OCI-LY7 (cell line): Measurements from ENCODE around the gene KTN1. TPM values are rescaled to one million over a fixed set of nuclear protein-coding genes. Genes with fewer than 3 reads are reported as not detected.

Experiments
- BruUV-seq: library from RNA; stranded (reverse); fragments of 400-500 nt; replicated peaks from 2 replicates; lab custom pipeline; 2021; lab: Mats Ljungman, UMichigan
- CTCF ChIA-PET: fragments of 300-600 bp; sonication (Branson Sonifier 250); formaldehyde crosslinking; loops from one replicate; lab custom pipeline; 2022; ENCODE audit warnings: antibody characterized with exemption; ENCODE audit not compliant: unreplicated experiment; lab: Charles Lee
- POLR2A ChIA-PET: fragments of 300-600 bp; sonication (Branson Sonifier 250); formaldehyde crosslinking; loops from one replicate; lab custom pipeline; 2022; ENCODE audit warnings: antibody characterized with exemption; lab: Charles Lee
- DNase-seq: peaks from one replicate; pipeline ENCODE4 v3.0.0-alpha.2; 2015; ENCODE audit warnings: low spot score
- H2AFZ ChIP-seq: fragments of 200-600 bp; sonication (generic), shearing (Covaris generic); 2 replicates; pipeline ENCODE4 v1.6.1; 2014; ENCODE audit warnings: mild to moderate bottlenecking, antibody characterized with exemption, low read length, moderate library complexity
- H3K27ac ChIP-seq: fragments of 200-600 bp; sonication (generic); 2 replicates; pipeline ENCODE4 v1.5.1; 2014; ENCODE audit warnings: mixed run types, low read depth, mild to moderate bottlenecking, moderate library complexity, low read length, inconsistent platforms; ENCODE audit not compliant: poor library complexity, severe bottlenecking
- H3K36me3 ChIP-seq: fragments of 200-600 bp; sonication (generic); 2 replicates; pipeline ENCODE4 v1.6.1; 2014; ENCODE audit warnings: mild to moderate bottlenecking, antibody characterized with exemption, low read length, moderate library complexity, mixed read lengths; ENCODE audit not compliant: insufficient read depth
- H3K4me1 ChIP-seq: fragments of 200-600 bp; sonication (generic); 2 replicates; pipeline ENCODE4 v1.5.1; 2014; ENCODE audit warnings: mild to moderate bottlenecking, low read length; ENCODE audit not compliant: insufficient read depth, poor library complexity, severe bottlenecking
- H3K4me2 ChIP-seq: fragments of 200-600 bp; sonication (generic); 2 replicates; pipeline ENCODE4 v1.6.1; 2014; ENCODE audit warnings: mild to moderate bottlenecking, low read length
- H3K4me3 ChIP-seq: fragments of 200-600 bp; sonication (generic); 2 replicates; pipeline ENCODE4 v1.5.1; 2014; ENCODE audit warnings: mild to moderate bottlenecking, low read depth, low read length; ENCODE audit not compliant: poor library complexity, severe bottlenecking
- H3K79me2 ChIP-seq: fragments of 200-600 bp; sonication (generic); 2 replicates; pipeline ENCODE4 v1.6.1; 2016; ENCODE audit warnings: low read depth, mild to moderate bottlenecking, low read length, moderate library complexity, mixed read lengths; ENCODE audit not compliant: insufficient read depth
- H3K9me2 ChIP-seq: fragments of 200-600 bp; sonication (generic); 2 replicates; pipeline ENCODE4 v1.6.1; 2016; ENCODE audit warnings: mild to moderate bottlenecking, low read length, mixed read lengths; ENCODE audit not compliant: insufficient read depth
- H3K9me3 ChIP-seq: fragments of 200-600 bp; sonication (generic); 2 replicates; pipeline ENCODE4 v1.6.1; 2014; ENCODE audit warnings: mild to moderate bottlenecking, mixed run types, low read length, mixed read lengths
- H4K20me1 ChIP-seq: fragments of 200-600 bp; sonication (generic); 2 replicates; pipeline ENCODE4 v1.6.1; 2014; ENCODE audit warnings: mild to moderate bottlenecking, antibody characterized with exemption, low read length, moderate library complexity, mixed read lengths; ENCODE audit not compliant: insufficient read depth
- CTCF ChIP-seq: fragments of 200-600 bp; sonication (generic); conservative IDR thresholded peaks from 2 replicates; pipeline ENCODE4 v1.5.1; 2014; ENCODE audit warnings: mild to moderate bottlenecking, antibody characterized with exemption, low read length, moderate library complexity, mixed read lengths
- EZH2phosphoT487 ChIP-seq: fragments of 200-600 bp; sonication (generic); IDR thresholded peaks from 2 replicates; pipeline ENCODE4 v1.6.1; 2018; ENCODE audit warnings: low read depth, borderline replicate concordance, mild to moderate bottlenecking, mixed run types, antibody characterized with exemption, low read length, moderate library complexity, mixed read lengths
- intact Hi-C: fragments of 100-400 bp; cut with micrococcal nuclease; formaldehyde crosslinking; loops from one replicate; pipeline ENCODE4 v1.10.0; 2022; ENCODE audit not compliant: unreplicated experiment
- total RNA-seq, 2 experiments: library from RNA; depleted of rRNA in 1 of 2; stranded (reverse); fragments of >200 nt in 1 of 2; shearing (Covaris generic) in 1 of 2; gene quantifications; 2 replicates each; pipeline ENCODE4 v1.2.3, GENCODE V29; 2014 to 2022

Gene KTN1
- total RNA-seq, 2 experiments from 2014 or later = 60.6 to 124 TPM

GRCh38 chr14:55693904-55694303 lies 113.9 kb downstream of the KTN1 start:
- no TSS peak for BruUV-seq
- intact Hi-C loops = no loop called here
- Histone ChIP-seq H3K79me2 (no peaks in the 10 kb centered on the region), H4K20me1 (no peaks in the 10 kb centered on the region), H3K27ac (no peak overlapping the region), H3K4me1 (no peaks in the 10 kb centered on the region), H3K9me2 (no peaks in the 10 kb centered on the region), H2AFZ (no peak overlapping the region), H3K4me3 (no peak overlapping the region), H3K36me3 (no peaks in the 10 kb centered on the region), H3K9me3 (no peaks in the 10 kb centered on the region), H3K4me2 (no peak overlapping the region)
- no peak for DNase-seq
- ChIA-PET POLR2A (interaction anchor here (1.3 kb wide), 1 partner anchor 9 kb away, joined by 4 read pairs; no protein-coding TSS in a partner anchor), CTCF (no interaction called here)
- TF ChIP-seq CTCF = no peak
- no peak for TF ChIP-seq EZH2phosphoT487

GRCh38 chr14:55697414-55697861 lies 117.4 kb downstream of the KTN1 start:
- CTCF ChIA-PET = no interaction called here

More at GRCh38 chr14:55697414-55697861, 117.4 kb downstream of the KTN1 start:
- H3K9me2 ChIP-seq = no peaks in the 10 kb centered on the region
- intact Hi-C loops = no loop called here
- H3K4me2 ChIP-seq = no peak overlapping the region
- no peaks in the 10 kb centered on the region for H4K20me1 ChIP-seq
- no peak for DNase-seq
- BruUV-seq = no TSS peak
- TF ChIP-seq EZH2phosphoT487 = no peak
- TF ChIP-seq CTCF = no peak
- no peaks in the 10 kb centered on the region for H3K79me2 ChIP-seq
- no peaks in the 10 kb centered on the region for H3K4me1 ChIP-seq
- H3K36me3 ChIP-seq = no peaks in the 10 kb centered on the region
- no peaks in the 10 kb centered on the region for H3K9me3 ChIP-seq
- no peak overlapping the region for H3K27ac ChIP-seq
- no peak overlapping the region for H3K4me3 ChIP-seq
- no peak overlapping the region for H2AFZ ChIP-seq
- POLR2A ChIA-PET = no interaction called here
